HUES6 (cell line): ENCODE data around the gene TP53BP1.
A peak's percentile ranks its signal among the peaks of the same experiment; 100 is the strongest.

Experiments used
- H3K27ac ChIP-seq: 2 replicates; pipeline ENCODE4 v1.7.0; 2013; ENCODE audit warnings: low read depth, mild to moderate bottlenecking, low read length, inconsistent platforms
- H3K27me3 ChIP-seq: 2 replicates; pipeline ENCODE4 v1.6.1; 2013; ENCODE audit warnings: low read length; ENCODE audit not compliant: control insufficient read depth, insufficient read depth
- H3K36me3 ChIP-seq: 2 replicates; pipeline ENCODE4 v1.6.1; 2013; ENCODE audit warnings: low read length; ENCODE audit not compliant: control insufficient read depth, insufficient read depth
- H3K4me1 ChIP-seq: 2 replicates; pipeline ENCODE4 v1.6.1; 2013; ENCODE audit warnings: low read length; ENCODE audit not compliant: control insufficient read depth, insufficient read depth
- H3K4me3 ChIP-seq: 2 replicates; pipeline ENCODE4 v1.5.1; 2013; ENCODE audit warnings: low read depth, low read length
- H3K9ac ChIP-seq: one replicate; pipeline ENCODE4 v1.6.1; 2013; ENCODE audit warnings: mild to moderate bottlenecking, low read length
- H3K9me3 ChIP-seq: 2 replicates; pipeline ENCODE4 v1.6.1; 2013; ENCODE audit warnings: low read depth, low read length; ENCODE audit not compliant: control insufficient read depth, insufficient read depth

Gene TP53BP1

DNA sequence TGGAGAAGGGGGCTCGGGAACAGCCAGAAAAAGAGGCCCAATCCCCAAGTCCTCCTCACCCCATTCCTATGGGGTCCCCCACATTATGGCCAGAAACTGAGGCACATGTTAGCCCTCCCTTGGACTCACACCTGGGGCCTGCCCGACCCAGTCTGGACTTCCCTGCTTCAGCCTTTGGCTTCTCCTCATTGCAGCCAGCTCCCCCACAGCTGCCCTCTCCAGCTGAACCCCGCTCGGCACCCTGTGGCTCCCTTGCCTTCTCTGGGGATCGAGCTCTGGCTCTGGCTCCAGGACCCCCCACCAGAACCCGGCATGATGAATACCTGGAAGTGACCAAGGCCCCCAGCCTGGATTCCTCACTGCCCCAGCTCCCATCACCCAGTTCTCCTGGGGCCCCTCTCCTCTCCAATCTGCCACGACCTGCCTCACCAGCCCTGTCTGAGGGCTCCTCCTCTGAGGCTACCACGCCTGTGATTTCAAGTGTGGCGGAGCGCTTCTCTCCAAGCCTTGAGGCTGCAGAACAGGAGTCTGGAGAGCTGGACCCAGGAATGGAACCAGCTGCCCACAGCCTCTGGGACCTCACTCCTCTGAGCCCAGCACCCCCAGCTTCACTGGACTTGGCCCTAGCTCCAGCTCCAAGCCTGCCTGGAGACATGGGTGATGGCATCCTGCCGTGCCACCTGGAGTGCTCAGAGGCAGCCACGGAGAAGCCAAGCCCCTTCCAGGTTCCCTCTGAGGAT, 35.0 kb upstream of the TP53BP1 start:
- Histone ChIP-seq H3K4me1 (peaks cover 16% of the 10 kb centered on the region), H3K9me3 (no peaks in the 10 kb centered on the region), H3K9ac (no peak overlapping the region), H3K27ac (no peak overlapping the region), H3K36me3 (no peaks in the 10 kb centered on the region), H3K27me3 (peaks cover 3% of the 10 kb centered on the region; the same call in 1 of the 2 replicates), H3K4me3 (no peak overlapping the region)

DNA sequence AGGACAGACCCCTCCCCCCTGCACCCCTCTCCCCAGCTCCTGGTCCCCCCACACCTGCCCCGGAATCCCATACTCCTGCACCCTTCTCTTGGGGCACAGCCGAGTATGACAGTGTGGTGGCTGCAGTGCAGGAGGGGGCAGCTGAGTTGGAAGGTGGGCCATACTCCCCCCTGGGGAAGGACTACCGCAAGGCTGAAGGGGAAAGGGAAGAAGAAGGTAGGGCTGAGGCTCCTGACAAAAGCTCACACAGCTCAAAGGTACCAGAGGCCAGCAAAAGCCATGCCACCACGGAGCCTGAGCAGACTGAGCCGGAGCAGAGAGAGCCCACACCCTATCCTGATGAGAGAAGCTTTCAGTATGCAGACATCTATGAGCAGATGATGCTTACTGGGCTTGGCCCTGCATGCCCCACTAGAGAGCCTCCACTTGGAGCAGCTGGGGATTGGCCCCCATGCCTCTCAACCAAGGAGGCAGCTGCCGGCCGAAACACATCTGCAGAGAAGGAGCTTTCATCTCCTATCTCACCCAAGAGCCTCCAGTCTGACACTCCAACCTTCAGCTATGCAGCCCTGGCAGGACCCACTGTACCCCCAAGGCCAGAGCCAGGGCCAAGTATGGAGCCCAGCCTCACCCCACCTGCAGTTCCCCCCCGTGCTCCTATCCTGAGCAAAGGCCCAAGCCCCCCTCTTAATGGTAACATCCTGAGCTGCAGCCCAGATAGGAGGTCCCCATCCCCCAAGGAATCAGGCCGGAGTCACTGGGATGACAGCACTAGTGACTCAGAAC, 34.3 kb upstream of the TP53BP1 start:
- no peaks in the 10 kb centered on the region for H3K36me3 ChIP-seq
- H3K27me3 ChIP-seq: peaks cover 11% of the 10 kb centered on the region
- H3K27ac ChIP-seq: no peak overlapping the region
- H3K4me3 ChIP-seq: no peak overlapping the region
- no peak overlapping the region for H3K9ac ChIP-seq
- H3K4me1 ChIP-seq: peaks cover 16% of the 10 kb centered on the region
- no peaks in the 10 kb centered on the region for H3K9me3 ChIP-seq

DNA sequence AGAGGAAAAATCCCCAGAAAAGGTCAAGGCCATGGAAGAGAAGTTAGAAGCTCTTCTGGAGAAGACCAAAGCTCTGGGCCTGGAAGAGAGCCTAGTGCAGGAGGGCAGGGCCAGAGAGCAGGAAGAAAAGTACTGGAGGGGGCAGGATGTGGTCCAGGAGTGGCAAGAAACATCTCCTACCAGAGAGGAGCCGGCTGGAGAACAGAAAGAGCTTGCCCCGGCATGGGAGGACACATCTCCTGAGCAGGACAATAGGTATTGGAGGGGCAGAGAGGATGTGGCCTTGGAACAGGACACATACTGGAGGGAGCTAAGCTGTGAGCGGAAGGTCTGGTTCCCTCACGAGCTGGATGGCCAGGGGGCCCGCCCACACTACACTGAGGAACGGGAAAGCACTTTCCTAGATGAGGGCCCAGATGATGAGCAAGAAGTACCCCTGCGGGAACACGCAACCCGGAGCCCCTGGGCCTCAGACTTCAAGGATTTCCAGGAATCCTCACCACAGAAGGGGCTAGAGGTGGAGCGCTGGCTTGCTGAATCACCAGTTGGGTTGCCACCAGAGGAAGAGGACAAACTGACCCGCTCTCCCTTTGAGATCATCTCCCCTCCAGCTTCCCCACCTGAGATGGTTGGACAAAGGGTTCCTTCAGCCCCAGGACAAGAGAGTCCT, 33.4 kb upstream of the TP53BP1 start:
- Histone ChIP-seq H3K9me3 (no peaks in the 10 kb centered on the region), H3K36me3 (no peaks in the 10 kb centered on the region), H3K9ac (no peak overlapping the region), H3K4me1 (peaks cover 12% of the 10 kb centered on the region), H3K27ac (no peak overlapping the region), H3K27me3 (peaks cover 15% of the 10 kb centered on the region), H3K4me3 (no peak overlapping the region)

DNA sequence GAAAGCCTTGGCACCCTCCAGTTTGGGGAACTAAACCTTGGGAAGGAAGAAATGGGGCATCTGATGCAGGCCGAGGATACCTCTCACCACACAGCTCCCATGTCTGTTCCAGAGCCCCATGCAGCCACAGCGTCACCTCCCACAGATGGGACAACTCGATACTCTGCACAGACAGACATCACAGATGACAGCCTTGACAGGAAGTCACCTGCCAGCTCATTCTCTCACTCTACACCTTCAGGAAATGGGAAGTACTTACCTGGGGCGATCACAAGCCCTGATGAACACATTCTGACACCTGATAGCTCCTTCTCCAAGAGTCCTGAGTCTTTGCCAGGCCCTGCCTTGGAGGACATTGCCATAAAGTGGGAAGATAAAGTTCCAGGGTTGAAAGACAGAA, 32.2 kb upstream of the TP53BP1 start:
- Histone ChIP-seq H3K9ac (no peak overlapping the region), H3K9me3 (no peaks in the 10 kb centered on the region), H3K4me1 (peaks cover 5% of the 10 kb centered on the region; the same call in 1 of the 2 replicates), H3K4me3 (no peak overlapping the region), H3K27ac (no peak overlapping the region), H3K27me3 (peaks cover 22% of the 10 kb centered on the region), H3K36me3 (no peaks in the 10 kb centered on the region)

DNA sequence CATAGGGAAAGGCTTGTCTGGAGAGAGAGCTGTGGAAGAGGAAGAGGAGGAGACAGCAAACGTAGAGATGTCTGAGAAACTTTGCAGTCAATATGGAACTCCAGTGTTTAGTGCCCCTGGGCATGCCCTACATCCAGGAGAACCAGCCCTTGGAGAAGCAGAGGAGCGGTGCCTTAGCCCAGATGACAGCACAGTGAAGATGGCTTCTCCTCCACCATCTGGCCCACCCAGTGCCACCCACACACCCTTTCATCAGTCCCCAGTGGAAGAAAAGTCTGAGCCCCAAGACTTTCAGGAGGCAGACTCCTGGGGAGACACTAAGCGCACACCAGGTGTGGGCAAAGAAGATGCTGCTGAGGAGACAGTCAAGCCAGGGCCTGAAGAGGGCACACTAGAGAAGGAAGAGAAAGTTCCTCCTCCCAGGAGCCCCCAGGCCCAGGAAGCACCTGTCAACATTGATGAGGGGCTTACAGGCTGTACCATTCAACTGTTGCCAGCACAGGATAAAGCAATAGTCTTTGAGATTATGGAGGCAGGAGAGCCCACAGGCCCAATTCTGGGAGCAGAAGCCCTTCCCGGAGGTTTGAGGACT, 31.4 kb upstream of the TP53BP1 start:
- H3K9me3 ChIP-seq: no peaks in the 10 kb centered on the region
- H3K4me1 ChIP-seq: no peaks in the 10 kb centered on the region
- no peak overlapping the region for H3K9ac ChIP-seq
- H3K36me3 ChIP-seq: no peaks in the 10 kb centered on the region
- no peak overlapping the region for H3K4me3 ChIP-seq
- H3K27me3 ChIP-seq: peaks cover 30% of the 10 kb centered on the region
- no peak overlapping the region for H3K27ac ChIP-seq

DNA sequence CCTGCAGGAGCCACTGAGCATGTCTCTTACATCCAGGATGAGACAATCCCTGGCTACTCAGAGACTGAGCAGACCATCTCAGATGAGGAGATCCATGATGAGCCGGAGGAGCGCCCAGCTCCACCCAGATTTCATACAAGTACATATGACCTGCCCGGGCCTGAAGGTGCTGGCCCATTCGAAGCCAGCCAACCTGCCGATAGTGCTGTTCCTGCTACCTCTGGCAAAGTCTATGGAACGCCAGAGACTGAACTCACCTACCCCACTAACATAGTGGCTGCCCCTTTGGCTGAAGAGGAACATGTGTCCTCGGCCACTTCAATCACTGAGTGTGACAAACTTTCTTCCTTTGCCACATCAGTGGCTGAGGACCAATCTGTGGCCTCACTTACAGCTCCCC, 30.7 kb upstream of the TP53BP1 start:
- Histone ChIP-seq H3K4me3 (no peak overlapping the region), H3K9ac (no peak overlapping the region), H3K4me1 (peaks cover 4% of the 10 kb centered on the region; the same call in 1 of the 2 replicates), H3K9me3 (no peaks in the 10 kb centered on the region), H3K27ac (no peak overlapping the region), H3K36me3 (no peaks in the 10 kb centered on the region), H3K27me3 (peaks cover 37% of the 10 kb centered on the region)

DNA sequence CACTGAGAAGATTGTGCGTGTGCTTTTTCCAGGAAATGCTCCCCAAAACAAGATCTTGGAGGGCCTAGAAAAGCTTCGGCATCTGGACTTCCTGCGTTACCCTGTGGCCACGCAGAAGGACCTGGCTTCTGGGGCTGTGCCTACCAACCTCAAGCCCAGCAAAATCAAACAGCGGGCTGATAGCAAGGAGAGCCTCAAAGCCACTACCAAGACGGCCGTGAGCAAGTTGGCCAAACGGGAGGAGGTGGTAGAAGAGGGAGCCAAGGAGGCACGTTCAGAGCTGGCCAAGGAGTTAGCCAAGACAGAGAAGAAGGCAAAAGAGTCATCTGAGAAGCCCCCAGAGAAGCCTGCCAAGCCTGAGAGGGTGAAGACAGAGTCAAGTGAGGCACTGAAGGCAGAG, 29.3 kb upstream of the TP53BP1 start:
- Histone ChIP-seq H3K27me3 (peaks cover 49% of the 10 kb centered on the region), H3K9me3 (no peaks in the 10 kb centered on the region), H3K36me3 (no peaks in the 10 kb centered on the region), H3K4me3 (no peak overlapping the region), H3K4me1 (peaks cover 13% of the 10 kb centered on the region), H3K9ac (no peak overlapping the region), H3K27ac (no peak overlapping the region)

DNA sequence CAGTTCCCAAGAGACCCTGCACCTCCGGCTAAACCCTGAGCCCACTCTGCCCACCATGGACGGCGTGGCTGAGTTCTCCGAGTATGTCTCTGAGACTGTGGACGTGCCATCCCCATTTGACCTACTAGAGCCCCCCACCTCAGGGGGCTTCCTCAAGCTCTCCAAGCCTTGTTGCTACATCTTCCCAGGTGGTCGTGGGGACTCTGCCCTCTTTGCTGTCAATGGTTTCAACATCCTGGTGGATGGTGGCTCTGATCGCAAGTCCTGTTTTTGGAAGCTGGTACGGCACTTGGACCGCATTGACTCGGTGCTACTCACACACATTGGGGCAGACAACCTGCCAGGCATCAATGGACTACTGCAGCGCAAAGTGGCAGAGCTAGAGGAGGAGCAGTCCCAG, 28.5 kb upstream of the TP53BP1 start:
- no peak overlapping the region for H3K27ac ChIP-seq
- H3K36me3 ChIP-seq: no peaks in the 10 kb centered on the region
- peaks cover 56% of the 10 kb centered on the region for H3K27me3 ChIP-seq
- no peak overlapping the region for H3K4me3 ChIP-seq
- H3K9me3 ChIP-seq: no peaks in the 10 kb centered on the region
- H3K9ac ChIP-seq: no peak overlapping the region
- H3K4me1 ChIP-seq: peaks cover 21% of the 10 kb centered on the region

DNA sequence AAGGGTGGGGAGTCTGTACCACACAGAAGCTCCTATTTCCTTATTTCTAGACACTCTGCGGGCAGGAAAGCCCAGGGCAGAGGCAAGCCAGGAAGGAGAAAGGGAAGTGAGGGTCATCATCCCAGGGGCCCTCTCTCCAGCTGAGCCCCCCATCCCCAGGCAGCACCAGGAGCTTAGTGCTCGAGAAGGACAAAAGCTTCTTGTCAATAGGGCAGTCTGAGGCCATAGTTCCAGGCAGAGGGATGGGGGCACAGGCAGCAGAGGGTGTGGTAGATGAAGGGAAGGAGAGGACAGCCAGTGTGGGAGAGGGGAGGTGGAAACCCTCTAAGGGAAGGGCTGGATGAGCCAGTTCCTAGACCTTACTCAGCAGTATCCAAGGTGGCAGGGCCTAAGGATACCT, 27.2 kb upstream of the TP53BP1 start:
- Histone ChIP-seq H3K9me3 (no peaks in the 10 kb centered on the region), H3K27ac (no peak overlapping the region), H3K9ac (no peak overlapping the region), H3K36me3 (no peaks in the 10 kb centered on the region), H3K27me3 (peaks cover 67% of the 10 kb centered on the region), H3K4me1 (peaks cover 30% of the 10 kb centered on the region), H3K4me3 (no peak overlapping the region)

DNA sequence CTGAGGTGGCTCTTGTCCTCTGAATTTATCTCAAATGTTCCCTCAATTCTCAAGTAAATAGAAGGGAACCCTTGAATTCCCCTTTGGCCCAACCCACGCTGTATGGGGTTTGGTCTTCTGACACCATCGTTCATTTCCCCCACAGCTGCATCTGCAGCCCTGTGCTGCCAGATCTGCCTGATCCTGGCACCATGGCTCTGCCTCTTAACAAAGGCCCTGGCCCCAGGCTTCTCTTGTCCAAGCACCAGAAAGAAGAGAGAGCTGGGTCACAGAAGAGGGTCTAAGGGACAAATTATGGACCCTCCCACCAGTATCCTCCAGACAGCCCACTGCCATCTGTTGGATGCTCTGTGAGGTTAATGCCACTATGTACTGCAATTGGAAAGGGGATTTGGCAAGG, 26.2 kb upstream of the TP53BP1 start:
- no peak overlapping the region for H3K27ac ChIP-seq
- 0 out of 2 replicates have a peak overlapping the region, but pooled peaks have one; percentile 69 for H3K4me3 ChIP-seq
- H3K9ac ChIP-seq: no peak overlapping the region
- no peaks in the 10 kb centered on the region for H3K9me3 ChIP-seq
- H3K27me3 ChIP-seq: peaks cover 67% of the 10 kb centered on the region
- H3K4me1 ChIP-seq: peaks cover 32% of the 10 kb centered on the region
- H3K36me3 ChIP-seq: no peaks in the 10 kb centered on the region
